H1 (cell line): ENCODE data around the gene TFB1M.

Experiments used
- ATF3 ChIP-seq: IDR thresholded peaks from 2 replicates; pipeline ENCODE4 v1.6.1; 2011; ENCODE audit warnings: low read depth, mild to moderate bottlenecking, low read length; ENCODE audit not compliant: insufficient read depth
- CREB1 ChIP-seq: IDR thresholded peaks from 2 replicates; pipeline ENCODE4 v1.6.1; 2012; ENCODE audit warnings: inconsistent platforms
- CTCF ChIP-seq, 3 experiments: IDR thresholded peaks; 1 replicate in 2 of 3; 2 replicates in 1 of 3; pipeline versions ENCODE4 v1.5.1 to v1.6.1; 2011; ENCODE audit warnings: low read length in 3 of 3, mild to moderate bottlenecking in 3 of 3, inconsistent platforms in 2 of 3, low read depth in 1 of 3, moderate library complexity in 1 of 3; ENCODE audit not compliant: insufficient read depth in 1 of 3; ENCODE audit errors: control extremely low read depth in 1 of 3
- FOSL1 ChIP-seq: IDR thresholded peaks from 2 replicates; pipeline ENCODE4 v1.6.1; 2011; ENCODE audit warnings: mild to moderate bottlenecking, low read depth, low read length, moderate library complexity; ENCODE audit not compliant: insufficient read depth
- GABPA ChIP-seq: IDR thresholded peaks from 2 replicates; pipeline ENCODE4 v1.6.1; 2011; ENCODE audit warnings: mild to moderate bottlenecking, low read length, moderate library complexity, borderline replicate concordance; ENCODE audit not compliant: insufficient read depth
- HDAC2 ChIP-seq, 2 experiments: fragments of 300-600 bp in 1 of 2; sonication (generic) in 1 of 2; IDR thresholded peaks; 2 replicates each; pipeline ENCODE4 v1.6.1; 2011 to 2012; ENCODE audit warnings: low read depth in 2 of 2, low read length in 2 of 2, mild to moderate bottlenecking in 2 of 2, moderate library complexity in 2 of 2, borderline replicate concordance in 1 of 2, inconsistent platforms in 1 of 2
- MAFK ChIP-seq: IDR thresholded peaks from 2 replicates; pipeline ENCODE4 v1.6.1; 2012; ENCODE audit warnings: low read depth, mild to moderate bottlenecking, improper control_type of control experiment, low read length
- POLR2A ChIP-seq, 2 experiments: IDR thresholded peaks; 1 replicate in 1 of 2; 2 replicates in 1 of 2; pipeline ENCODE4 v1.6.1; 2011; ENCODE audit warnings: low read depth in 2 of 2, low read length in 2 of 2, mild to moderate bottlenecking in 2 of 2; ENCODE audit errors: control extremely low read depth in 1 of 2
- POU5F1 ChIP-seq: IDR thresholded peaks from 2 replicates; pipeline ENCODE4 v1.6.1; 2011; ENCODE audit warnings: low read depth, mild to moderate bottlenecking, low read length, moderate library complexity
- TBP ChIP-seq: IDR thresholded peaks from 2 replicates; pipeline ENCODE4 v1.6.1; 2011; ENCODE audit warnings: low read depth, low read length, improper control_type of control experiment
- ZNF274 ChIP-seq: IDR thresholded peaks from 2 replicates; pipeline ENCODE4 v1.7.0; 2012; ENCODE audit warnings: low read length, borderline replicate concordance; ENCODE audit errors: extremely low read depth
- TF ChIP-seq, protein P1 (sequence below): IDR thresholded peaks from 2 replicates; pipeline ENCODE4 v1.6.1; 2012; ENCODE audit warnings: inconsistent platforms

DNA sequence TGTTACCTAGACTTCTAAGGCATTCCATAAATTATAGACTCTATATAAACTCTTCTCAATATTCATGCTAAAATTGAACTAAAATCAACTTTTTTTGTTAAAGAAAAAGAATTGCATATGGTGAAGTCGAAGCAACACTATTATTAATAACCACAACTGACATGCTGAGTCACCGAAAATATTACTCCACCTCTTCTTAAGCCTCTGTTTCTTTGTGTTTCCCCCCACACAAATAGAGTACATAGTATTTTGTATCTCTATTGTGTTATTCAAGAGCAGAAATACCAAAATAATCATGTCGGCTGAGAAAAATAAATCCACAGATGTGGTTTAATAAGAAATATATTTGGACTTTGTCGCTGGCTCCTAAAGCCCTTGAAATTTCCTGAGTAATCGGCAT is 23.8 kb downstream of the TFB1M start:
- TF ChIP-seq ATF3 (no peak), MAFK (no peak), CTCF (IDR thresholded peaks at IDR 0.05; ENCODE audit: control extremely low read depth in 1 of 3, insufficient read depth in 1 of 3, low read depth in 1 of 3, low read length in 3 of 3) (no peak), TBP (no peak), FOSL1 (no peak), POLR2A (IDR thresholded peaks at IDR 0.05; ENCODE audit: control extremely low read depth in 1 of 2, low read depth in 2 of 2, low read length in 2 of 2) (no peak), ZNF274 (no peak), POU5F1 (no peak), CREB1 (no peak), HDAC2 (IDR thresholded peaks at IDR 0.05; ENCODE audit: borderline replicate concordance in 1 of 2, low read depth in 2 of 2, low read length in 2 of 2) (no peak), GABPA (no peak)
- TF ChIP-seq, protein P1, sequence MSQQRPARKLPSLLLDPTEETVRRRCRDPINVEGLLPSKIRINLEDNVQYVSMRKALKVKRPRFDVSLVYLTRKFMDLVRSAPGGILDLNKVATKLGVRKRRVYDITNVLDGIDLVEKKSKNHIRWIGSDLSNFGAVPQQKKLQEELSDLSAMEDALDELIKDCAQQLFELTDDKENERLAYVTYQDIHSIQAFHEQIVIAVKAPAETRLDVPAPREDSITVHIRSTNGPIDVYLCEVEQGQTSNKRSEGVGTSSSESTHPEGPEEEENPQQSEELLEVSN = no peak
